ENCODE measurements around the gene TBC1D32.

- TF ChIP-seq CTCF (conservative IDR thresholded peaks at IDR 0.05 in 1 of 2, IDR thresholded peaks at IDR 0.05 in 1 of 2; ENCODE audit: extremely low read depth in 1 of 2, insufficient read depth in 1 of 2, low read depth in 1 of 2, low read length in 2 of 2), result no peak
- no peak for TF ChIP-seq EZH2 (IDR thresholded peaks at IDR 0.05; ENCODE audit: borderline replicate concordance, low read length)
Observed at GRCh38 chr6:121032268-121033006, 301.8 kb downstream of the TBC1D32 start.
